ENCODE measurements around the gene THNSL1.

THNSL1 gene

GRCh38 chr10:25048450-25048849, 32.0 kb downstream of the THNSL1 start:
- H3K79me2 ChIP-seq (ENCODE audit: insufficient read depth, low read length), result no peaks in the 10 kb centered on the region
- no peaks in the 10 kb centered on the region for H3K27me3 ChIP-seq (ENCODE audit: insufficient read depth, low read length, poor library complexity, severe bottlenecking)
- H3K9me2 ChIP-seq (replicated peaks; ENCODE audit: low read depth, low read length), result no peaks in the 10 kb centered on the region
- no peaks in the 10 kb centered on the region for H4K20me1 ChIP-seq (ENCODE audit: insufficient read depth, low read length, poor library complexity, severe bottlenecking)
- H3K9me3 ChIP-seq (ENCODE audit: insufficient read depth, low read depth, low read length), result peaks cover 3% of the 10 kb centered on the region; the same call in 1 of the 2 replicates
- no peak overlapping the region for H3K4me3 ChIP-seq (ENCODE audit: low read length, poor library complexity, severe bottlenecking)
- TF ChIP-seq CTCF (conservative IDR thresholded peaks at IDR 0.05; ENCODE audit: low read length), result no peak
- TF ChIP-seq EZH2phosphoT487 (IDR thresholded peaks at IDR 0.05; ENCODE audit: borderline replicate concordance), result no peak
- H3K9ac ChIP-seq (ENCODE audit: low read depth, low read length, poor library complexity, severe bottlenecking), result no peak overlapping the region
- no peaks in the 10 kb centered on the region for H3F3A ChIP-seq (ENCODE audit: low read depth)
- no peak overlapping the region for H3K4me2 ChIP-seq (ENCODE audit: low read depth, low read length, poor library complexity, severe bottlenecking)
- no peak overlapping the region for H2AFZ ChIP-seq (ENCODE audit: low read length)
- H3K36me3 ChIP-seq (ENCODE audit: insufficient read depth, low read length), result no peaks in the 10 kb centered on the region
- H3K4me1 ChIP-seq (ENCODE audit: insufficient read depth, low read length, poor library complexity, severe bottlenecking), result no peaks in the 10 kb centered on the region

GRCh38 chr10:25049966-25050365, 33.6 kb downstream of the THNSL1 start:
- Histone ChIP-seq H3K4me2 (ENCODE audit: low read depth, low read length, poor library complexity, severe bottlenecking) (no peak overlapping the region), H2AFZ (ENCODE audit: low read length) (no peak overlapping the region), H3K9me2 (replicated peaks; ENCODE audit: low read depth, low read length) (no peaks in the 10 kb centered on the region), H3K9ac (ENCODE audit: low read depth, low read length, poor library complexity, severe bottlenecking) (no peak overlapping the region), H3F3A (ENCODE audit: low read depth) (no peaks in the 10 kb centered on the region), H3K4me3 (ENCODE audit: low read length, poor library complexity, severe bottlenecking) (no peak overlapping the region), H3K79me2 (ENCODE audit: insufficient read depth, low read length) (no peaks in the 10 kb centered on the region), H3K9me3 (ENCODE audit: insufficient read depth, low read depth, low read length) (peaks cover 3% of the 10 kb centered on the region; the same call in 1 of the 2 replicates), H3K36me3 (ENCODE audit: insufficient read depth, low read length) (no peaks in the 10 kb centered on the region), H3K4me1 (ENCODE audit: insufficient read depth, low read length, poor library complexity, severe bottlenecking) (no peaks in the 10 kb centered on the region), H3K27me3 (ENCODE audit: insufficient read depth, low read length, poor library complexity, severe bottlenecking) (no peaks in the 10 kb centered on the region), H4K20me1 (ENCODE audit: insufficient read depth, low read length, poor library complexity, severe bottlenecking) (no peaks in the 10 kb centered on the region)
- TF ChIP-seq EZH2phosphoT487 (IDR thresholded peaks at IDR 0.05; ENCODE audit: borderline replicate concordance) (no peak), CTCF (conservative IDR thresholded peaks at IDR 0.05; ENCODE audit: low read length) (no peak)

- Histone ChIP-seq H3K9me2 (replicated peaks; ENCODE audit: low read depth, low read length) (no peaks in the 10 kb centered on the region), H3K4me3 (ENCODE audit: low read length, poor library complexity, severe bottlenecking) (no peak overlapping the region), H3K79me2 (ENCODE audit: insufficient read depth, low read length) (no peaks in the 10 kb centered on the region), H3F3A (ENCODE audit: low read depth) (no peaks in the 10 kb centered on the region), H2AFZ (ENCODE audit: low read length) (no peak overlapping the region), H4K20me1 (ENCODE audit: insufficient read depth, low read length, poor library complexity, severe bottlenecking) (no peaks in the 10 kb centered on the region), H3K27me3 (ENCODE audit: insufficient read depth, low read length, poor library complexity, severe bottlenecking) (no peaks in the 10 kb centered on the region), H3K9me3 (ENCODE audit: insufficient read depth, low read depth, low read length) (peaks cover 3% of the 10 kb centered on the region; the same call in 1 of the 2 replicates), H3K9ac (ENCODE audit: low read depth, low read length, poor library complexity, severe bottlenecking) (no peak overlapping the region), H3K4me2 (ENCODE audit: low read depth, low read length, poor library complexity, severe bottlenecking) (no peak overlapping the region), H3K4me1 (ENCODE audit: insufficient read depth, low read length, poor library complexity, severe bottlenecking) (no peaks in the 10 kb centered on the region), H3K36me3 (ENCODE audit: insufficient read depth, low read length) (no peaks in the 10 kb centered on the region)
- TF ChIP-seq EZH2phosphoT487 (IDR thresholded peaks at IDR 0.05; ENCODE audit: borderline replicate concordance) (no peak), CTCF (conservative IDR thresholded peaks at IDR 0.05; ENCODE audit: low read length) (no peak)
Observed at GRCh38 chr10:25050402-25050801, 34.0 kb downstream of the THNSL1 start.

Data from Loucy (cell line).